T-cell (primary cell): ENCODE results near the gene SLC28A1. TPM values are rescaled to one million over a fixed set of nuclear protein-coding genes. Genes with fewer than 3 reads are reported as not detected.

Source experiments
- ATAC-seq, 4 experiments: fragments of 200-7000 bp in 3 of 4; fragments of 150-1000 bp in 1 of 4; cut with Tn5 transposase; replicated peaks in 1 of 4; 1 replicate in 3 of 4; 2 replicates in 1 of 4; pipeline ENCODE4 v1.10.0; 2021; ENCODE audit warnings: moderate library complexity in 3 of 4, mild to moderate bottlenecking in 2 of 4, moderate number of reproducible peaks in 1 of 4
- CTCF ChIA-PET, 2 donors: fragments of 300-600 bp; sonication (Branson Sonifier 250); formaldehyde crosslinking; loops; one replicate each; lab custom pipeline; 2022; ENCODE audit warnings: antibody characterized with exemption in 2 of 2; lab: Charles Lee
- POLR2A ChIA-PET, 2 donors: fragments of 300-600 bp; sonication (Branson Sonifier 250); formaldehyde crosslinking; loops; one replicate each; lab custom pipeline; 2022; ENCODE audit warnings: antibody characterized with exemption in 2 of 2; lab: Charles Lee
- DNase-seq, 35 experiments: peaks; one replicate each; pipeline versions ENCODE4 v3.0.0 to v3.0.0-alpha.2; 2013 to 2023
- H3K27ac ChIP-seq: one replicate; pipeline ENCODE4 v1.5.1; 2013; ENCODE audit warnings: low read length
- H3K27me3 ChIP-seq, 2 experiments: replicated peaks in 1 of 2; 1 replicate in 1 of 2; 2 replicates in 1 of 2; pipeline versions ENCODE4 v1.6.1 to v1.7.0; 2013; ENCODE audit warnings: low read length in 1 of 2, mixed read lengths in 1 of 2; ENCODE audit not compliant: control insufficient read depth in 2 of 2, insufficient read depth in 2 of 2; ENCODE audit errors: extremely low read depth in 1 of 2
- H3K36me3 ChIP-seq, 2 donors: 1 replicate in 1 of 2; 2 replicates in 1 of 2; pipeline versions ENCODE4 v1.6.1 to v1.7.0; 2013; ENCODE audit warnings: low read length in 1 of 2; ENCODE audit not compliant: control insufficient read depth in 2 of 2, insufficient read depth in 1 of 2; ENCODE audit errors: extremely low read depth in 1 of 2
- H3K4me1 ChIP-seq, 2 experiments: 1 replicate in 1 of 2; 2 replicates in 1 of 2; pipeline versions ENCODE4 v1.6.1 to v1.7.0; 2013; ENCODE audit warnings: low read length in 2 of 2, mixed read lengths in 1 of 2; ENCODE audit not compliant: insufficient read depth in 2 of 2, control insufficient read depth in 1 of 2; ENCODE audit errors: extremely low read depth in 1 of 2
- H3K4me3 ChIP-seq, 2 donors: 1 replicate in 1 of 2; 2 replicates in 1 of 2; pipeline versions ENCODE4 v1.5.1 to v1.7.0; 2013; ENCODE audit warnings: mild to moderate bottlenecking in 2 of 2, low read length in 1 of 2, moderate library complexity in 1 of 2; ENCODE audit not compliant: control insufficient read depth in 1 of 2; ENCODE audit errors: extremely low read depth in 1 of 2
- H3K9me3 ChIP-seq: 2 replicates; pipeline ENCODE4 v1.7.0; 2013
- H3K27ac Mint-ChIP-seq, 2 donors: one replicate each; pipeline ENCODE4 v1.8.0; 2020 to 2021; ENCODE audit warnings: mild to moderate bottlenecking in 2 of 2, mixed read lengths in 2 of 2
- H3K27me3 Mint-ChIP-seq, 2 donors: one replicate each; pipeline ENCODE4 v1.8.0; 2021 to 2022; ENCODE audit warnings: mixed read lengths in 2 of 2
- H3K36me3 Mint-ChIP-seq: one replicate; pipeline ENCODE4 v1.8.0; 2021; ENCODE audit warnings: mixed read lengths
- H3K4me1 Mint-ChIP-seq, 3 donors: one replicate each; pipeline ENCODE4 v1.8.0; 2020 to 2022; ENCODE audit warnings: mixed read lengths in 3 of 3, mild to moderate bottlenecking in 1 of 3
- H3K4me3 Mint-ChIP-seq, 3 donors: one replicate each; pipeline ENCODE4 v1.8.0; 2020 to 2022; ENCODE audit warnings: mild to moderate bottlenecking in 3 of 3, mixed read lengths in 3 of 3, moderate library complexity in 3 of 3
- H3K9me3 Mint-ChIP-seq, 3 donors: one replicate each; pipeline ENCODE4 v1.8.0; 2020 to 2022; ENCODE audit warnings: mixed read lengths in 3 of 3
- WGBS: methylation state at CpG from one replicate; pipeline ENCODE4 v1.1.5; 2013; ENCODE audit warnings: missing lambda C conversion rate; ENCODE audit not compliant: insufficient coverage; 5-methylcytosine and 5-hydroxymethylcytosine counted together
- total RNA-seq, 35 experiments: library from RNA in 6 of 35; stranded (reverse) in 6 of 35; fragments of 120-200 nt in 1 of 35; gene quantifications; one replicate each; pipeline versions ENCODE4 v1.2.1 to v1.2.4 and lab custom pipeline; 2013 to 2026

SLC28A1 gene
- total RNA-seq, 5 donors from 2014 or later (not counting 1 experiment from before 2014, with no cell fraction given), result not detected

- DNase-seq (no peak), ATAC-seq (no peak)
- 86% methylated on average over 3 of the region's 8 CpGs for WGBS
- Histone ChIP-seq H3K27ac (no peak overlapping the region), H3K4me1 (no peaks in the 10 kb centered on the region), H3K27me3 (peaks cover 0 to 20% of the 10 kb centered on the region in 2 experiments), H3K36me3 (no peaks in the 10 kb centered on the region), H3K4me3 (no peak overlapping the region), H3K9me3 (no peaks in the 10 kb centered on the region)
- ChIA-PET POLR2A (no interaction called here), CTCF (interaction anchor here in 1 of 2 donors (0.6 kb wide), 1 partner anchor 56 kb away, joined by 3 read pairs; no protein-coding TSS in a partner anchor)
- Mint-ChIP-seq H3K36me3 (no peaks in the 10 kb centered on the region), H3K27ac (no peak overlapping the region), H3K27me3 (peaks cover 4 to 6% of the 10 kb centered on the region in 2 donors), H3K4me1 (no peaks in the 10 kb centered on the region), H3K9me3 (no peaks in the 10 kb centered on the region), H3K4me3 (no peak overlapping the region)
Observed at GRCh38 chr15:84880822-84881519, 3.5 kb upstream of the SLC28A1 start.

DNA sequence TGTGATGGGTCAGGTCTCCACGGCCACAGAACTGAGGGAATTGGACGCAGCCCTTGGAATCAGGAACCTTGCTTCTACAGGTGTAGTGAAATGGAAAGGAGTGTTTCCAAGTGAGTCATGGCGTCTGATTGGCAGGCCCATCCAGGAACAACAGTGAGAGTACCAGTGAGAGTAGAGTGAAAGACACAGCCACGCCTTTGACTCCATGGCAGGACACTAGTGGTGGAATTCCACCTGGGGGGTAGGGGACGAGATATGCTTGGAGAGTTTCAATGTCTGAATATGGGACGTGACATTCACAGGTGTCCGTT, 3.0 kb upstream of the SLC28A1 start:
- Mint-ChIP-seq H3K36me3 (no peaks in the 10 kb centered on the region), H3K4me3 (no peak overlapping the region), H3K27me3 (peaks cover 4 to 6% of the 10 kb centered on the region in 2 donors), H3K4me1 (no peaks in the 10 kb centered on the region), H3K27ac (no peak overlapping the region), H3K9me3 (no peaks in the 10 kb centered on the region)
- Histone ChIP-seq H3K36me3 (no peaks in the 10 kb centered on the region), H3K9me3 (no peaks in the 10 kb centered on the region), H3K4me1 (no peaks in the 10 kb centered on the region), H3K4me3 (no peak overlapping the region), H3K27ac (no peak overlapping the region), H3K27me3 (peaks cover 0 to 20% of the 10 kb centered on the region in 2 experiments)
- 79% methylated on average over 4 of the region's 7 CpGs for WGBS
- ATAC-seq (no peak), DNase-seq (no peak)
- CTCF ChIA-PET, result no interaction called here
- POLR2A ChIA-PET, result no interaction called here

- Histone ChIP-seq H3K4me3 (no peak overlapping the region), H3K27ac (no peak overlapping the region), H3K9me3 (no peaks in the 10 kb centered on the region), H3K4me1 (no peaks in the 10 kb centered on the region), H3K27me3 (peaks cover 0 to 28% of the 10 kb centered on the region in 2 experiments), H3K36me3 (no peaks in the 10 kb centered on the region)
- DNase-seq (no peak), ATAC-seq (no peak)
- Mint-ChIP-seq H3K4me1 (no peaks in the 10 kb centered on the region), H3K4me3 (no peak overlapping the region), H3K9me3 (no peaks in the 10 kb centered on the region), H3K27me3 (peaks cover 4 to 6% of the 10 kb centered on the region in 2 donors), H3K27ac (no peak overlapping the region), H3K36me3 (no peaks in the 10 kb centered on the region)
- no CpG with 5 or more reads among the region's 6 CpGs for WGBS
- POLR2A ChIA-PET, result no interaction called here
- CTCF ChIA-PET, result no interaction called here
Observed at GRCh38 chr15:84883466-84883865, 996 bp upstream of the SLC28A1 start.

DNA sequence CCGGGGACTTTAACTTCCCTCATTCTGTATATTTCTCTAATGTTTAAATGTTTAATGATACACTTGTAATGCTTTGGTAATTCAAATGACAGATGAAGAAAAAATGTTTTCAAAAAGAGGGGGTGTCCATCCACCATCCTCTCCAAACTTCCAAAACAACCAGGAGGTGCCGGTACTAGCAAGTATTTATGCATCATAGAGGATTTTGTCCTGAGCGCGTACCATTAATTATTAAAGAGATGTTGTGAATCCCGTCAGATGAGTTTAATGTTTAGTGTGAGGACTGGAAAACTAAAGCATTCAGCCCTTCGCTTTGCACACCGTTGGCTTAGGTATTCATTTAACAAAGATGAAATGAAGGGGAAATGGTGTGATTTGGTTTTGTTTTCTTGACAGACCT, 1.3 kb downstream of the SLC28A1 start:
- 91% methylated on average over 3 of the region's 7 CpGs for WGBS
- CTCF ChIA-PET, result interaction anchor here in 1 of 2 donors (0.5 kb wide), 1 partner anchor 79 kb away, joined by 3 read pairs; no protein-coding TSS in a partner anchor
- no peak overlapping the region for H3K4me3 Mint-ChIP-seq

GRCh38 chr15:84886211-84886983, 1.9 kb downstream of the SLC28A1 start:
- CTCF ChIA-PET, result interaction anchor here in 1 of 2 donors (0.5 kb wide), 1 partner anchor 80 kb away, joined by 3 read pairs; no protein-coding TSS in a partner anchor
- peaks cover 0 to 29% of the 10 kb centered on the region in 2 experiments for H3K27me3 ChIP-seq
- Mint-ChIP-seq H3K4me3 (no peak overlapping the region), H3K4me1 (no peaks in the 10 kb centered on the region), H3K27ac (no peak overlapping the region), H3K9me3 (no peaks in the 10 kb centered on the region), H3K36me3 (no peaks in the 10 kb centered on the region), H3K27me3 (peaks cover 4 to 7% of the 10 kb centered on the region in 2 donors)
- no peak for DNase-seq
- no peaks in the 10 kb centered on the region for H3K9me3 ChIP-seq
- POLR2A ChIA-PET, result no interaction called here
- no peaks in the 10 kb centered on the region for H3K4me1 ChIP-seq
- H3K36me3 ChIP-seq, result no peaks in the 10 kb centered on the region
- no peak overlapping the region for H3K4me3 ChIP-seq
- no peak for ATAC-seq
- WGBS, result 93% methylated on average over 6 of the region's 14 CpGs
- H3K27ac ChIP-seq, result no peak overlapping the region

More for the DNA sequence above, 1.3 kb downstream of the SLC28A1 start:
- H3K27ac Mint-ChIP-seq, result no peak overlapping the region
- no peak for DNase-seq
- no peaks in the 10 kb centered on the region for H3K4me1 ChIP-seq
- POLR2A ChIA-PET, result no interaction called here
- H3K36me3 ChIP-seq, result no peaks in the 10 kb centered on the region
- no peaks in the 10 kb centered on the region for H3K36me3 Mint-ChIP-seq
- ATAC-seq, result no peak
- peaks cover 0 to 26% of the 10 kb centered on the region in 2 experiments for H3K27me3 ChIP-seq
- H3K27me3 Mint-ChIP-seq, result peaks cover 4 to 6% of the 10 kb centered on the region in 2 donors
- H3K4me3 ChIP-seq, result no peak overlapping the region
- no peaks in the 10 kb centered on the region for H3K9me3 Mint-ChIP-seq
- H3K27ac ChIP-seq, result no peak overlapping the region
- no peaks in the 10 kb centered on the region for H3K4me1 Mint-ChIP-seq
- H3K9me3 ChIP-seq, result no peaks in the 10 kb centered on the region

DNA sequence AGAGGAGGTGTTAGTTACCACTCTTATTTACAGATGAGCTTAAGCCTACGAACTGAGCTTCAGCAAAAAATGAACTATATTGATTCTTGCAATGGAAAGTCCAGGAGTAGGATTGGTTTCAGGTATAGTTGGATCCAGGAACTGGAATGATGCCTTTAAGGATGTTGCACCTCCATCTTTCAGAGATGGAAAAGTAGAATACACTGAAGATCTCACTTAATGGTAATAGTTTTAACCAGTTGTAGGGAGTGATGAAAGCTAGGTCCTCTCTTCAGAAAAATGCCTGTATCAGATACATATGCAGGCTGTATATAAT, 2.5 kb downstream of the SLC28A1 start:
- H3K9me3 ChIP-seq, result no peaks in the 10 kb centered on the region
- no peaks in the 10 kb centered on the region for H3K36me3 ChIP-seq
- H3K9me3 Mint-ChIP-seq, result no peaks in the 10 kb centered on the region
- peaks cover 0 to 29% of the 10 kb centered on the region in 2 experiments for H3K27me3 ChIP-seq
- H3K4me1 ChIP-seq, result no peaks in the 10 kb centered on the region
- WGBS, result 57% methylated on average over 1 of the region's 1 CpG
- CTCF ChIA-PET, result no interaction called here
- H3K4me1 Mint-ChIP-seq, result no peaks in the 10 kb centered on the region
- POLR2A ChIA-PET, result no interaction called here
- H3K4me3 Mint-ChIP-seq, result no peak overlapping the region
- no peak overlapping the region for H3K4me3 ChIP-seq
- H3K27ac ChIP-seq, result no peak overlapping the region
- peaks cover 5 to 8% of the 10 kb centered on the region in 2 donors for H3K27me3 Mint-ChIP-seq
- DNase-seq (no peak), ATAC-seq (no peak)
- H3K27ac Mint-ChIP-seq, result no peak overlapping the region
- H3K36me3 Mint-ChIP-seq, result no peaks in the 10 kb centered on the region
